Stomach (tissue), 4 donors: ENCODE results near the gene MCRIP2.

Experiments
- CTCF ChIP-seq, 7 experiments: fragments of 450-650 bp in 4 of 7; fragments of 200-600 bp in 3 of 7; sonication (generic) in 3 of 7; IDR thresholded peaks; one replicate each; pipeline ENCODE4 v1.5.1; 2016 to 2019; ENCODE audit warnings: antibody characterized with exemption in 7 of 7, control low read depth in 2 of 7, mild to moderate bottlenecking in 1 of 7
- EP300 ChIP-seq: sonication (generic); formaldehyde crosslinking; IDR thresholded peaks from one replicate; pipeline ENCODE4 v1.6.1; 2017; ENCODE audit warnings: antibody characterized with exemption
- POLR2AphosphoS5 ChIP-seq, 3 donors: sonication (generic); formaldehyde crosslinking; IDR thresholded peaks; one replicate each; pipeline ENCODE4 v1.6.1; 2016; ENCODE audit warnings: antibody characterized with exemption in 3 of 3

GRCh38 chr16:648781-649589, 7.4 kb downstream of the MCRIP2 start, which contains the start of gene WDR90:
- TF ChIP-seq POLR2AphosphoS5 (IDR thresholded peaks at IDR 0.05) (peak in 2 of 3 donors; percentile 73 to 93), CTCF (IDR thresholded peaks at IDR 0.05) (no peak), EP300 (no peak)
